Loucy (cell line): ENCODE measurements around the gene RBP4.

Experiments used
- H2AFZ ChIP-seq: fragments of 200-600 bp; sonication (generic); 2 replicates; pipeline ENCODE4 v1.6.0; 2016; ENCODE audit warnings: antibody characterized with exemption, mild to moderate bottlenecking, low read length, moderate library complexity
- H3F3A ChIP-seq: fragments of 200-600 bp; 2 replicates; pipeline ENCODE4 v1.6.0; 2016; ENCODE audit warnings: antibody characterized with exemption, low read depth, mild to moderate bottlenecking
- H3K27me3 ChIP-seq: fragments of 200-600 bp; sonication (generic); 2 replicates; pipeline ENCODE4 v1.6.1; 2014; ENCODE audit warnings: low read length, mild to moderate bottlenecking; ENCODE audit not compliant: insufficient read depth, poor library complexity, severe bottlenecking
- H3K36me3 ChIP-seq: fragments of 200-600 bp; sonication (generic); 2 replicates; pipeline ENCODE4 v1.6.1; 2016; ENCODE audit warnings: low read length; ENCODE audit not compliant: insufficient read depth
- H3K4me1 ChIP-seq: fragments of 200-600 bp; sonication (generic); 2 replicates; pipeline ENCODE4 v1.5.1; 2014; ENCODE audit warnings: low read length, mild to moderate bottlenecking; ENCODE audit not compliant: insufficient read depth, poor library complexity, severe bottlenecking
- H3K4me2 ChIP-seq: fragments of 200-600 bp; sonication (generic); 2 replicates; pipeline ENCODE4 v1.6.0; 2014; ENCODE audit warnings: antibody characterized with exemption, low read length, low read depth, mild to moderate bottlenecking; ENCODE audit not compliant: poor library complexity, severe bottlenecking
- H3K4me3 ChIP-seq: fragments of 200-600 bp; sonication (generic); 2 replicates; pipeline ENCODE4 v1.5.1; 2014; ENCODE audit warnings: low read length, mild to moderate bottlenecking, mixed read lengths; ENCODE audit not compliant: poor library complexity, severe bottlenecking
- H3K79me2 ChIP-seq: fragments of 200-600 bp; sonication (generic); 2 replicates; pipeline ENCODE4 v1.6.1; 2014; ENCODE audit warnings: low read length; ENCODE audit not compliant: insufficient read depth
- H3K9ac ChIP-seq: fragments of 200-600 bp; sonication (generic); 2 replicates; pipeline ENCODE4 v1.6.0; 2014; ENCODE audit warnings: mild to moderate bottlenecking, low read depth, low read length, moderate library complexity; ENCODE audit not compliant: poor library complexity, severe bottlenecking
- H3K9me2 ChIP-seq: fragments of 200-600 bp; sonication (generic); replicated peaks from 2 replicates; pipeline ENCODE4 v1.6.1; 2016; ENCODE audit warnings: low read depth, low read length, mixed read lengths
- H3K9me3 ChIP-seq: fragments of 200-600 bp; sonication (generic); 2 replicates; pipeline ENCODE4 v1.6.1; 2014; ENCODE audit warnings: mild to moderate bottlenecking, antibody characterized with exemption, low read length, low read depth; ENCODE audit not compliant: insufficient read depth
- H4K20me1 ChIP-seq: fragments of 200-600 bp; sonication (generic); 2 replicates; pipeline ENCODE4 v1.6.0; 2014; ENCODE audit warnings: antibody characterized with exemption, low read length, mild to moderate bottlenecking; ENCODE audit not compliant: insufficient read depth, poor library complexity, severe bottlenecking
- EZH2phosphoT487 ChIP-seq: fragments of 200-600 bp; IDR thresholded peaks from 2 replicates; pipeline ENCODE4 v1.6.1; 2018; ENCODE audit warnings: antibody characterized with exemption, mild to moderate bottlenecking, moderate library complexity, borderline replicate concordance
- TF ChIP-seq, protein P1 (sequence below): fragments of 200-600 bp; sonication (generic); conservative IDR thresholded peaks from 2 replicates; pipeline ENCODE4 v1.5.1; 2014; ENCODE audit warnings: mild to moderate bottlenecking, antibody characterized with exemption, low read length

The RBP4 gene

DNA sequence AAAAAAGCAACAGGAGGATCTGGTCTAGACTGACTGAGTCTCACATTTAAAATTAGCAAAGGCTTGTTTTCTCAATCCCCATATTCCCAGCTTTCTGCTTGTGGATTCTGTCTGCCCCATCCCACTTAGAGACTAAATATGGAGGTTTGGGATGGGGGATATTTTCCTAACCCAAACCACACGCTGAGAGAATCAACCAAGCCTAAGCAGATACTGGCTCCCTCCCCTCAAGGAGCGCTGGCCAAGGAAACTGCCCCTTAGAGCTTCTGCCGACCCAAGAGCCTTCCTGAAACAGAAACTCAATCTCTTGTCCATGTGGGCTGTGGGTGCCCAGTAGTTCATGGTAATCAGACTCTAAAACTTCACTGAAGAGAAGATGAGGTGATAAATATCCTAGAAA lies 30.7 kb downstream of the RBP4 start:
- no peak for TF ChIP-seq EZH2phosphoT487
- TF ChIP-seq, protein P1, sequence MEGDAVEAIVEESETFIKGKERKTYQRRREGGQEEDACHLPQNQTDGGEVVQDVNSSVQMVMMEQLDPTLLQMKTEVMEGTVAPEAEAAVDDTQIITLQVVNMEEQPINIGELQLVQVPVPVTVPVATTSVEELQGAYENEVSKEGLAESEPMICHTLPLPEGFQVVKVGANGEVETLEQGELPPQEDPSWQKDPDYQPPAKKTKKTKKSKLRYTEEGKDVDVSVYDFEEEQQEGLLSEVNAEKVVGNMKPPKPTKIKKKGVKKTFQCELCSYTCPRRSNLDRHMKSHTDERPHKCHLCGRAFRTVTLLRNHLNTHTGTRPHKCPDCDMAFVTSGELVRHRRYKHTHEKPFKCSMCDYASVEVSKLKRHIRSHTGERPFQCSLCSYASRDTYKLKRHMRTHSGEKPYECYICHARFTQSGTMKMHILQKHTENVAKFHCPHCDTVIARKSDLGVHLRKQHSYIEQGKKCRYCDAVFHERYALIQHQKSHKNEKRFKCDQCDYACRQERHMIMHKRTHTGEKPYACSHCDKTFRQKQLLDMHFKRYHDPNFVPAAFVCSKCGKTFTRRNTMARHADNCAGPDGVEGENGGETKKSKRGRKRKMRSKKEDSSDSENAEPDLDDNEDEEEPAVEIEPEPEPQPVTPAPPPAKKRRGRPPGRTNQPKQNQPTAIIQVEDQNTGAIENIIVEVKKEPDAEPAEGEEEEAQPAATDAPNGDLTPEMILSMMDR = no peak
- H3K36me3 ChIP-seq = no peaks in the 10 kb centered on the region
- no peaks in the 10 kb centered on the region for H3K27me3 ChIP-seq
- H3K79me2 ChIP-seq = no peaks in the 10 kb centered on the region
- H3K4me3 ChIP-seq = no peak overlapping the region
- no peak overlapping the region for H3K4me2 ChIP-seq
- H3K9me2 ChIP-seq = no peaks in the 10 kb centered on the region
- H3K9ac ChIP-seq = no peak overlapping the region
- no peaks in the 10 kb centered on the region for H4K20me1 ChIP-seq
- no peaks in the 10 kb centered on the region for H3F3A ChIP-seq
- H2AFZ ChIP-seq = no peak overlapping the region
- H3K9me3 ChIP-seq = no peaks in the 10 kb centered on the region
- peaks cover 8% of the 10 kb centered on the region for H3K4me1 ChIP-seq

DNA sequence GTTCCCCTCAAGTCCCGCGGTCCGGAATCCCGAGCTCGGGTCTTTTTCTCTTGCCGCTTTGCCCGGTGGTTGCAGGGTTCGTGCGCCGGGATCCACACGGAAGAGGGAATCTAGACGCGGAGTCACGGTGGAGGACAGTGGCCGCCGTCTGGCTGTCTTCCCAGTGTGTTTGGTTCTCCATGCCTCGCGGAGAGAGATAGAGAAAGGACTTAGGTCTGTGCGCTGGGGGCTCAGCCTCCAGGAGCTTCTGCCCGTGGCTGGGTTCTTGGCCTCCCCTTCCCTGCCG lies 33.0 kb downstream of the RBP4 start:
- Histone ChIP-seq H3K27me3 (no peaks in the 10 kb centered on the region), H3F3A (no peaks in the 10 kb centered on the region), H3K4me2 (no peak overlapping the region), H3K9ac (no peak overlapping the region), H3K36me3 (no peaks in the 10 kb centered on the region), H3K4me3 (no peak overlapping the region), H4K20me1 (no peaks in the 10 kb centered on the region), H3K9me2 (no peaks in the 10 kb centered on the region), H3K9me3 (no peaks in the 10 kb centered on the region), H3K4me1 (peaks cover 2% of the 10 kb centered on the region), H2AFZ (no peak overlapping the region), H3K79me2 (no peaks in the 10 kb centered on the region)
- TF ChIP-seq, protein P1 = no peak
- TF ChIP-seq EZH2phosphoT487 = no peak

DNA sequence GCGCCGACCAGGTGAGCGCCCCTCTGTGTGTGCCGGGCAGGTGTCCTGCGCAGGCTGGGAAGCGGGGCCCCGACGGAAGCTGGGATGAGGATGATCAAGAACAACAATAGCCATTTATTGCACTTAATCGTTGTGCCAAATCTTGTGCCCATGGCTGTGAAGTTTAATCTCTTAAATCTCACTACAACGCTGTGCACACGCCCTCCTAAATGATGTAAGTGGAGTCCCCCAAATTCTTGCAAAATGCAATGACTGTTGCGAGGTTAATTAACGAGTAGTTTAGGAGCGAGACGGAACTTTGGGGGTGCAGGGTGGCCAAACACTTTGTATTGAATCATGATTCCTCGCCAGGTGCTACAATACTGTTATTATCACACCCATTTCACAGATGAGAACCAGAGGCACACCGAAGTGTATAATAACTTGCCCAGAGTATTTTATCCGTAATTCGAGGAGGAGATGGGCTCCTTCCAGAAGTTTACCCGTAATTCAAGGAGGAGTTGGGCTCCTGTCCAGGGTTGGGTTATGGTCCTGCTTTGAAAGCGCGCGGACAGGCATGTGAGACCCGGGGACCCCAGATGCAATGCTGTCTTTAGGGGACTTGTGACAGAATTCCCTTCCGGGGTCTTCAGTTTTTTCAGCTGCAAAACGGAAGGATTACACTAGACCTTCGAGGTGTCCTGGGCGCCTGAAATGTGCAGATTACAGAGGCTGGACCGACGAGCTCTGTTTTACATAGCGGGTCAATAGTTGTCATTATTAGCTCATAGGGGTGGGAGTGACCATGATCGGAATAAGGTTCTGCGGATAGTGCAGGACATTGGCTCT lies 33.5 kb downstream of the RBP4 start:
- Histone ChIP-seq H3F3A (no peaks in the 10 kb centered on the region), H4K20me1 (no peaks in the 10 kb centered on the region), H3K9me2 (no peaks in the 10 kb centered on the region), H3K4me2 (no peak overlapping the region), H3K27me3 (no peaks in the 10 kb centered on the region), H3K36me3 (no peaks in the 10 kb centered on the region), H3K79me2 (no peaks in the 10 kb centered on the region), H2AFZ (no peak overlapping the region), H3K9ac (no peak overlapping the region), H3K9me3 (no peaks in the 10 kb centered on the region), H3K4me3 (no peak overlapping the region), H3K4me1 (no peaks in the 10 kb centered on the region)
- TF ChIP-seq, protein P1 = no peak
- TF ChIP-seq EZH2phosphoT487 = no peak
